NCI-H524 (cell line): Measurements from ENCODE around the gene COBLL1.
"Not testable (repeated sequence)": the region's sequence is repeated elsewhere in the genome, so short reads cannot be mapped to it uniquely, and the experiment has no call there.

Experiments used
- DNase-seq, 2 experiments: peaks; one replicate each; lab custom pipeline; 2025; lab: John Stamatoyannopoulos, UW

The COBLL1 gene

GRCh38 chr2:164841719-164842623, at the start of gene COBLL1:
COBLL1 (minus strand) TSS chr2:164841823; CDS start chr2:164841196, 627 bp downstream.
- peak; percentile 30 to 67 for DNase-seq

DNA sequence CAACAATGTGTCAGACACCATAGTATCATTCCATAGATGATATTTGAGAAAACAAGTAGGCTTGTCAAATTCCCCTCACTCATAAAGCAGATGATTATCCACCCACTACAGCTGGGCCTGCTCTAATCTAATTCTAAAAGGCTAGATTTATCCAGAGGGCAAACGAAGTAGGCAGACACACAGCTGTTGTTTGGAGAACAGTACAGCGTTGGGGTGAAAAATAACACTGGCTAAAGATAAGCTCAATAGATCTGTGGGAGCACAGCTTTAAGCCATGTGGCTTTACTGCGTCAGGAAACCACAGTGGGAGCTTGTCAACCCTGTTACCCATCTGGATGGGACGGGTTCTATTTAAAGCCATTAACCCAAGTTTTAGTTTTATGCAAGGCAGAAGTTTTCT, 48.9 kb upstream of the COBLL1 start:
- peak; percentile 82 to 95 for DNase-seq

- DNase-seq = no peak
Observed at GRCh38 chr2:164888592-164888991, 47.0 kb upstream of the COBLL1 start.

DNA sequence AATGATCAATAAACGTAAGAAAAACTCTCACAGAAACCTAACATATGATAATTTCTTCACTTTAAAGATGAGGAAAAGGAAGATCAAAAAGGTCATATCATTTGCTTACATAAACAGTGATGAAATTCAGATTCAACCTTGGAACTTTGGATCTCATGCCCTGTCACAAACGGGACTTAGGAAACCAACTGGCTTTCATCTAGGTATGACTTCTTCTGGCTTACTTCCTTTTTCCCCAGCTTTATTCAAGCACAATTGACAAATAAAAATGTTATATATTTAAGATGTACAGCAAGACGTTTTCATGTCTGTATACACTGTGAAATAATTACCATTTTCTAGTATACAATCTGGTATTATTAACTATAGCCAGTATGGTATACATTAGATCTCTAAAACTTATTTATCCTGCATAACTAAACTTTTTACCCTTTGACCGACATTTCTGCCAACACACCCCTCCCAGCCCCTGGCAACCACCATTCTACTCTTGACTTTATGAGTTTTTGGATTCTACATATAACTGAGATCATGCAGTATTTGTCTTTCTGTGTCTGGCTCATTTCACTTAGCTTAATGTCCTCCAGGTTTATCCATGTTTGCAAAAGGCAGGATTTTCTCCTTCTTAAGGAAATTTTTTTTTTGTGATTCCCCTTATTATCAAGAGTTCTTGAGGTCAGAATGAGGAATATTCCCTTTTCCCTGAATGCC, 46.0 kb upstream of the COBLL1 start:
- DNase-seq = no peak

GRCh38 chr2:164882276-164882675, 40.7 kb upstream of the COBLL1 start:
- no peak for DNase-seq

- no peak for DNase-seq
Observed at GRCh38 chr2:164881524-164881923, 39.9 kb upstream of the COBLL1 start.

GRCh38 chr2:164879901-164880535, 38.4 kb upstream of the COBLL1 start:
- DNase-seq = no peak

GRCh38 chr2:164877927-164878326, 36.3 kb upstream of the COBLL1 start:
- DNase-seq = no peak

DNA sequence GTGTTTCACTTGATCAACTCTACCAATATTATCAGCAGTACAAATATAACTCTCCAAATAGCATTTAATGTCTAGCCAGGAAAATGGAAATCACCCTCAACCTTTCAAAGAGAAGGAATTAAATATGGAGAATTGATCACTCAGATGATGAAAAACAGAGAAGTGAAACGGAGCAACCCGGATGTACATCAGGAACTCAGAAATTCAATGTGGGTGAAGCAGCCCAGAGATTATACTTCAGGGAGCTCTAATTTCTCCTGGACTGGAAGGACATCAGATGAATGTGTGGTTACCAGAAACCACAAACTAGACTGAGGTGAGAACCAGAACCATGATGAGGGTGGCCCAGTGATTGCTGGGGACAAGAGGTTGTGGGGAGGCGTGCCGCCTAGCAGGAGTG, 35.5 kb upstream of the COBLL1 start:
- no peak for DNase-seq

- DNase-seq = no peak
Observed at GRCh38 chr2:164875334-164876205, 33.9 kb upstream of the COBLL1 start.

- no peak for DNase-seq
Observed at GRCh38 chr2:164873210-164873908, 31.7 kb upstream of the COBLL1 start.

GRCh38 chr2:164871404-164871803, 29.8 kb upstream of the COBLL1 start:
- DNase-seq = no peak

- no peak for DNase-seq
Observed at GRCh38 chr2:164869420-164869772, 27.8 kb upstream of the COBLL1 start.

DNA sequence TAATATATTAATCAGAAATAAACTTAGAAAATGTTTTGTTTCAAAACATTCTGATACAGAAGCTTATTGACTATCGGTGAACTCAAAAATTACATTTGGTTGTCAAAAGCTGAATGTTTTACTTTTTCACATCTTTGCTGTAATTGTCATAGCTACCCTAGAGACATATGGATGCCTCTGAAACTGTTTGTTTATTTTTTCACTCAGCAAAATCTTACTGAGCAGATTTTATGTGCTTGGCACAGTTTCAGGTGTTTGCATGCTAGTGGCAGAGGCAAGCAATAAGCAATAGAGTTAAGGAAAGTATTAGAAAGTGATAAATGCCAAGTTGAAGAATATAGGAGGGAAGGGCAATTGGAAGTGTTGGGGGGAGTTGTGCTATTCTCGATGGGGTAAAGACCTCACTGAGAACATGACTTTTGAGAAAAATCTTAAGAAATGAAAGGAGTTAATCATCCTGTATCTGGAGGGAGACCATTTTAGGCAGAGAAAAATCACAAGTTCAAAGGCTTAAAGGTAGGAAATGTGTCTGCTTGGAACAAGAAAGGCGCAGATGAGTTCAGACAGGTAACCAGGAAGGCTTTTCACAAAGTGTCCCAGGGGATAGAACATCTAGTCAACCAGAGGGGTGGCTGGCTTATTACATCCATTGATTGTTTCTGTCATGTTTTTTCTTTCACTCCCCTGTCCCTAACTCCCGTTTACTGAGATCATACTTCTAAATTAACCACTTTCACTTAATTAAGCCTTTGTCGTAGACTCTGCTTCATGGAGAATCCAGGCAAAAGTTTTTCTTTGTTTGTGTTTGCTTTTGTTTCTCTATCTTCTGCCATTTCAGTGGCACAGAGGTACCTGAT, 27.2 kb upstream of the COBLL1 start:
- DNase-seq = no peak

GRCh38 chr2:164867779-164868397, 26.3 kb upstream of the COBLL1 start:
- no peak for DNase-seq

GRCh38 chr2:164866381-164866780, 24.8 kb upstream of the COBLL1 start:
- DNase-seq = not testable (repeated sequence)

GRCh38 chr2:164860694-164861042, 19.0 kb upstream of the COBLL1 start:
- no peak for DNase-seq

- not testable (repeated sequence) for DNase-seq
Observed at GRCh38 chr2:164859906-164860693, 18.5 kb upstream of the COBLL1 start.

DNA sequence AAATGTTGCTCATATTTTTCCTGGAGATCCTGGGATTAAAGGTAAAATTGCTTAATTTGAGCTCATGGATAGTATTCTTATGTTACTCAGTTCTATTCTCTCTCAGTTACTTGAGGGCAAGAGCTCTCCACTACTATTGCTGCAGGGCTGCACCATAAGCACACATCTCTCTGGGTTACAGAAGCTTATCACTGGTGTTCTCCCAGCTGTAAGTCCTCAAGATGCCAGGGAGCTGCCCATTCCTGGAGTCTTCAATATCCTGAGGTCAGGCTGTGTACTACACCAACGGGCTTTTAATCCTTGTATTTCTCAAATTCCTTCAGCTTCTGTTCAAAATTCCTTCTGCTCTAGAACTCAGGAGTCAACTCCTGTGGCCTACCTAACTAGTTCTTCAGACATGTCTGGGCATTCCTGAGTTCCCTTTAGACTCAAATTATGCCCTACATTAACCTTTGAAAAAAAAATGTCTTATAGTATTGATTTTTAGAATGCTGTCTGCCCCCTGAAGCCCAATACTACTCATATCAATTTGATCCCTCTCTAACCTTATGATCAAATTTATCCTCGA, 17.7 kb upstream of the COBLL1 start:
- DNase-seq = no peak
